HG03025 (cell line): Measurements from ENCODE around the gene MTA3.
A peak's percentile ranks its signal among the peaks of the same experiment; 100 is the strongest.

ENCODE experiments used
- ATAC-seq: cut with Tn5 transposase; IDR thresholded peaks from one replicate; pipeline ENCODE4 v1.9.1; 2021; ENCODE audit warnings: mild to moderate bottlenecking, moderate library complexity; ENCODE audit not compliant: unreplicated experiment, low FRiP score

The MTA3 gene

GRCh38 chr2:42771546-42772153 is 203.2 kb downstream of the MTA3 start:
- no peak for ATAC-seq

- no peak for ATAC-seq
Measured at GRCh38 chr2:42775186-42775585, 206.8 kb downstream of the MTA3 start.

- ATAC-seq: no peak
Measured at GRCh38 chr2:42775810-42776209, 207.4 kb downstream of the MTA3 start.

- ATAC-seq: no peak
Measured at GRCh38 chr2:42777883-42778805, 209.7 kb downstream of the MTA3 start.

GRCh38 chr2:42781181-42781580 is 212.7 kb downstream of the MTA3 start:
- no peak for ATAC-seq

- no peak for ATAC-seq
Measured at GRCh38 chr2:42783511-42783910, 215.1 kb downstream of the MTA3 start.

- no peak for ATAC-seq
Measured at GRCh38 chr2:42784204-42784880, 215.9 kb downstream of the MTA3 start.

GRCh38 chr2:42786561-42787345 is 218.3 kb downstream of the MTA3 start:
- no peak for ATAC-seq

- no peak for ATAC-seq
Measured at GRCh38 chr2:42787424-42787787, 219.0 kb downstream of the MTA3 start.

GRCh38 chr2:42787788-42788477 is 219.5 kb downstream of the MTA3 start:
- ATAC-seq: no peak

GRCh38 chr2:42788478-42788793 is 220.0 kb downstream of the MTA3 start:
- no peak for ATAC-seq

- ATAC-seq: no peak
Measured at GRCh38 chr2:42788882-42789281, 220.4 kb downstream of the MTA3 start.

GRCh38 chr2:42789751-42790150 is 221.3 kb downstream of the MTA3 start:
- ATAC-seq: no peak

GRCh38 chr2:42791606-42792005 is 223.2 kb downstream of the MTA3 start:
- no peak for ATAC-seq

- ATAC-seq: no peak
Measured at GRCh38 chr2:42792087-42792582, 223.7 kb downstream of the MTA3 start.

- ATAC-seq: peak; percentile 29
Measured at GRCh38 chr2:42792583-42793333, 224.3 kb downstream of the MTA3 start, which contains the start of gene HAAO. HAAO (minus strand) TSS chr2:42792583; CDS start chr2:42792536, 47 bp downstream.

GRCh38 chr2:42793334-42794270 is 225.2 kb downstream of the MTA3 start:
- ATAC-seq: peak; percentile 1
